Esophagus squamous epithelium (tissue), 4 donors: Measurements from ENCODE around the gene RBFOX1.

Experiments used
- POLR2A ChIP-seq, 4 donors: fragments of 450-650 bp; IDR thresholded peaks; one replicate each; pipeline ENCODE4 v1.6.1; 2017; ENCODE audit warnings: antibody characterized with exemption in 4 of 4, mild to moderate bottlenecking in 4 of 4, moderate library complexity in 3 of 4
- TF ChIP-seq, protein P1 (sequence below), 6 experiments: fragments of 450-650 bp in 4 of 6; fragments of 200-600 bp in 2 of 6; sonication (generic) in 2 of 6; IDR thresholded peaks; one replicate each; pipeline ENCODE4 v1.5.1; 2016 to 2019; ENCODE audit warnings: antibody characterized with exemption in 6 of 6, mild to moderate bottlenecking in 4 of 6, moderate library complexity in 4 of 6

DNA sequence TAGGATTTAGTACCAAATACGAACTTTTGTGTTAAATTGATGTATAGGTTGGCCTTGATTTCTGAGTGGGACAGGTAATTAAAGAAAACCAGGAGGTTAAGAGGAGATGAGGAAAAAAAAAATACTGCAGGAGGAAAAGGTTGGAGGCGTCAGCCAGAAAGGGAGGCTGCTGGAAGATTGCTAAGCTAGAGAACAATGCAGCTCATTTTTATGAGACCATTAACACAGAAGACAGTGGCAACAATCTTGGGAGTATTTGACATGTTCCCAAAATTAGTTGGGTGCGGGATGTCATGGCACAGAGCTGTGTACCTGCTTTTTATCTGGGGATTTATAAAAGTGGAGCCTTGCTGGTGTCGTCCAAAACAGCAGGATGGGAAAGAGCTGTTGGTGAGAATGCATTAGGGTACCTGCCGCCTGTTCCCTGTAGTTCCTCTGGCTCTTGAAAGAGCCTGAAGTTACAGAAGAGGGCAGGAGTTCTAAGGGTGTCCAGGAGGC, 229.3 kb downstream of the RBFOX1 start:
- TF ChIP-seq, protein P1, sequence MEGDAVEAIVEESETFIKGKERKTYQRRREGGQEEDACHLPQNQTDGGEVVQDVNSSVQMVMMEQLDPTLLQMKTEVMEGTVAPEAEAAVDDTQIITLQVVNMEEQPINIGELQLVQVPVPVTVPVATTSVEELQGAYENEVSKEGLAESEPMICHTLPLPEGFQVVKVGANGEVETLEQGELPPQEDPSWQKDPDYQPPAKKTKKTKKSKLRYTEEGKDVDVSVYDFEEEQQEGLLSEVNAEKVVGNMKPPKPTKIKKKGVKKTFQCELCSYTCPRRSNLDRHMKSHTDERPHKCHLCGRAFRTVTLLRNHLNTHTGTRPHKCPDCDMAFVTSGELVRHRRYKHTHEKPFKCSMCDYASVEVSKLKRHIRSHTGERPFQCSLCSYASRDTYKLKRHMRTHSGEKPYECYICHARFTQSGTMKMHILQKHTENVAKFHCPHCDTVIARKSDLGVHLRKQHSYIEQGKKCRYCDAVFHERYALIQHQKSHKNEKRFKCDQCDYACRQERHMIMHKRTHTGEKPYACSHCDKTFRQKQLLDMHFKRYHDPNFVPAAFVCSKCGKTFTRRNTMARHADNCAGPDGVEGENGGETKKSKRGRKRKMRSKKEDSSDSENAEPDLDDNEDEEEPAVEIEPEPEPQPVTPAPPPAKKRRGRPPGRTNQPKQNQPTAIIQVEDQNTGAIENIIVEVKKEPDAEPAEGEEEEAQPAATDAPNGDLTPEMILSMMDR (IDR thresholded peaks at IDR 0.05) = no peak
- TF ChIP-seq POLR2A (IDR thresholded peaks at IDR 0.05) = no peak
